GM12878 (cell line): Measurements from ENCODE around the gene SOCS1. TPM values are rescaled to one million over a fixed set of nuclear protein-coding genes. Genes with fewer than 3 reads are reported as not detected.

ENCODE experiments used
- BRCA1 ChIP-seq: IDR thresholded peaks from 2 replicates; pipeline ENCODE4 v1.6.1; 2011; ENCODE audit warnings: low read depth, low read length, improper control_type of control experiment
- CBFB ChIP-seq: IDR thresholded peaks from 2 replicates; pipeline ENCODE4 v1.6.1; 2016; ENCODE audit warnings: antibody characterized with exemption, low read depth
- E2F4 ChIP-seq: IDR thresholded peaks from 2 replicates; pipeline ENCODE4 v1.6.1; 2012; ENCODE audit warnings: low read depth, low read length, improper control_type of control experiment
- GABPA ChIP-seq: IDR thresholded peaks from 2 replicates; pipeline ENCODE4 v1.6.1; 2014; ENCODE audit warnings: antibody characterized with exemption, low read depth, mild to moderate bottlenecking, inconsistent platforms
- HCFC1 ChIP-seq: fragments of 150-350 bp; IDR thresholded peaks from 2 replicates; pipeline ENCODE4 v1.6.1; 2014; ENCODE audit warnings: low read length
- HDAC2 ChIP-seq: fragments of 200-600 bp; sonication (generic); IDR thresholded peaks from 2 replicates; pipeline ENCODE4 v1.6.1; 2017
- MEF2A ChIP-seq: IDR thresholded peaks from 2 replicates; pipeline ENCODE4 v1.6.1; 2011; ENCODE audit warnings: low read depth, mild to moderate bottlenecking, low read length, moderate library complexity; ENCODE audit not compliant: insufficient read depth
- MYC ChIP-seq: IDR thresholded peaks from 2 replicates; pipeline ENCODE4 v1.6.1; 2011; ENCODE audit warnings: mild to moderate bottlenecking, low read length, moderate library complexity, inconsistent platforms; ENCODE audit not compliant: insufficient read depth, insufficient replicate concordance, insufficient read length, severe bottlenecking
- NFYA ChIP-seq: IDR thresholded peaks from 2 replicates; pipeline ENCODE4 v1.6.1; 2011; ENCODE audit warnings: low read depth, mild to moderate bottlenecking, low read length, improper control_type of control experiment, borderline replicate concordance
- SKIL ChIP-seq: fragments of 450-650 bp; IDR thresholded peaks from 2 replicates; pipeline ENCODE4 v1.6.1; 2017; ENCODE audit warnings: mild to moderate bottlenecking, low read depth, inconsistent platforms; ENCODE audit not compliant: poor library complexity, severe bottlenecking
- TCF7 ChIP-seq: IDR thresholded peaks from 2 replicates; pipeline ENCODE4 v1.6.1; 2014; ENCODE audit warnings: antibody characterized with exemption, borderline replicate concordance
- ZNF217 ChIP-seq: fragments of 450-650 bp; IDR thresholded peaks from 2 replicates; pipeline ENCODE4 v1.6.1; 2017; ENCODE audit warnings: antibody characterized with exemption, mild to moderate bottlenecking
- polyA plus RNA-seq, 11 experiments: library from polyadenylated mRNA; depleted of rRNA in 4 of 11; unstranded in 6 of 11; stranded (reverse) in 5 of 11; fragments of >200 nt; fragmentation: Nextera tagmentation in 4 of 11; fragmentation: Illumina TruSeq in 1 of 11; extraction: Ambion mirVana in 4 of 11; extraction: Trizol in 1 of 11; gene quantifications; 1 replicate in 1 of 11; 2 replicates in 10 of 11; pipeline versions ENCODE4 v1.2.1 to v1.2.3, GENCODE V29; 2011 to 2016; ENCODE audit warnings: inconsistent platforms in 2 of 11, missing spikeins in 2 of 11, low read depth in 1 of 11
- total RNA-seq, 4 experiments: library from RNA; depleted of rRNA in 3 of 4; stranded (reverse); fragments of >200 nt in 3 of 4; fragmentation: Illumina TruSeq in 1 of 4; extraction: Trizol in 1 of 4; gene quantifications; 2 replicates each; pipeline versions ENCODE4 v1.2.1 to v1.2.3, GENCODE V29; 2013 to 2021
- TF ChIP-seq, protein P1 (sequence below): fragments of 450-650 bp; IDR thresholded peaks from 2 replicates; pipeline ENCODE4 v1.6.1; 2018; ENCODE audit warnings: mild to moderate bottlenecking, low read depth, moderate library complexity; ENCODE audit not compliant: partially characterized antibody

Gene SOCS1
- total and polyA plus RNA-seq, 10 of the 15 experiments (the other 5 are each of a cell fraction or from before 2014, with no cell fraction given) = 0.42 to 39.8 (median 11.2) TPM

- TF ChIP-seq, protein P1, sequence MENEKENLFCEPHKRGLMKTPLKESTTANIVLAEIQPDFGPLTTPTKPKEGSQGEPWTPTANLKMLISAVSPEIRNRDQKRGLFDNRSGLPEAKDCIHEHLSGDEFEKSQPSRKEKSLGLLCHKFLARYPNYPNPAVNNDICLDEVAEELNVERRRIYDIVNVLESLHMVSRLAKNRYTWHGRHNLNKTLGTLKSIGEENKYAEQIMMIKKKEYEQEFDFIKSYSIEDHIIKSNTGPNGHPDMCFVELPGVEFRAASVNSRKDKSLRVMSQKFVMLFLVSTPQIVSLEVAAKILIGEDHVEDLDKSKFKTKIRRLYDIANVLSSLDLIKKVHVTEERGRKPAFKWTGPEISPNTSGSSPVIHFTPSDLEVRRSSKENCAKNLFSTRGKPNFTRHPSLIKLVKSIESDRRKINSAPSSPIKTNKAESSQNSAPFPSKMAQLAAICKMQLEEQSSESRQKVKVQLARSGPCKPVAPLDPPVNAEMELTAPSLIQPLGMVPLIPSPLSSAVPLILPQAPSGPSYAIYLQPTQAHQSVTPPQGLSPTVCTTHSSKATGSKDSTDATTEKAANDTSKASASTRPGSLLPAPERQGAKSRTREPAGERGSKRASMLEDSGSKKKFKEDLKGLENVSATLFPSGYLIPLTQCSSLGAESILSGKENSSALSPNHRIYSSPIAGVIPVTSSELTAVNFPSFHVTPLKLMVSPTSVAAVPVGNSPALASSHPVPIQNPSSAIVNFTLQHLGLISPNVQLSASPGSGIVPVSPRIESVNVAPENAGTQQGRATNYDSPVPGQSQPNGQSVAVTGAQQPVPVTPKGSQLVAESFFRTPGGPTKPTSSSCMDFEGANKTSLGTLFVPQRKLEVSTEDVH = no peak
- TF ChIP-seq E2F4 (no peak), HCFC1 (no peak), SKIL (no peak), BRCA1 (no peak), ZNF217 (no peak), HDAC2 (no peak), TCF7 (no peak), NFYA (no peak), MEF2A (no peak), MYC (no peak), CBFB (no peak), GABPA (no peak)
These were observed 36.2 kb upstream of the SOCS1 start (continued) for GRCh38 chr16:11292076-11292748.
